OCI-LY3 (cell line): ENCODE data around the gene NDUFS6.

Experiments
- H2AFZ ChIP-seq: fragments of 200-600, 300-600 bp; shearing (Covaris generic); 2 replicates; pipeline ENCODE4 v1.6.0; 2014; ENCODE audit warnings: antibody characterized with exemption, low read depth, low read length
- H3K27ac ChIP-seq: fragments of 200-600, 300-600 bp; sonication (generic); 2 replicates; pipeline ENCODE4 v1.5.1; 2014; ENCODE audit warnings: mild to moderate bottlenecking, low read length, moderate library complexity, mixed read lengths
- H3K27me3 ChIP-seq: fragments of 200-600, 300-600 bp; sonication (generic); 2 replicates; pipeline ENCODE4 v1.6.1; 2014; ENCODE audit warnings: low read depth, low read length, mixed read lengths
- H3K36me3 ChIP-seq: fragments of 200-600, 300-600 bp; sonication (generic); replicated peaks from 2 replicates; pipeline ENCODE3; 2014; ENCODE audit warnings: low read depth, low read length, mixed read lengths
- H3K4me1 ChIP-seq: fragments of 300-600, 200-600 bp; sonication (generic); 2 replicates; pipeline ENCODE4 v1.6.1; 2014; ENCODE audit warnings: low read length, mixed read lengths
- H3K4me2 ChIP-seq: fragments of 200-600, 300-600 bp; sonication (generic); 2 replicates; pipeline ENCODE4 v1.6.1; 2014; ENCODE audit warnings: low read length, mixed read lengths
- H3K4me3 ChIP-seq: fragments of 300-600, 200-600 bp; sonication (generic); 2 replicates; pipeline ENCODE4 v1.5.1; 2014; ENCODE audit warnings: antibody characterized with exemption, mild to moderate bottlenecking, low read length, moderate library complexity
- H3K79me2 ChIP-seq: fragments of 300-600, 200-600 bp; shearing (Covaris generic); 2 replicates; pipeline ENCODE4 v1.6.1; 2014; ENCODE audit warnings: mild to moderate bottlenecking, low read length, mixed read lengths
- H3K9ac ChIP-seq: fragments of 300-600, 200-600 bp; shearing (Covaris generic); 2 replicates; pipeline ENCODE4 v1.6.0; 2014; ENCODE audit warnings: mild to moderate bottlenecking, low read length, moderate library complexity
- H3K9me3 ChIP-seq: fragments of 200-600, 300-600 bp; shearing (Covaris generic); 2 replicates; pipeline ENCODE4 v1.6.1; 2014; ENCODE audit warnings: low read length, mixed read lengths; ENCODE audit not compliant: insufficient read depth
- H4K20me1 ChIP-seq: fragments of 200-600, 300-600 bp; sonication (generic); 2 replicates; pipeline ENCODE4 v1.6.1; 2016; ENCODE audit warnings: low read length, mixed read lengths; ENCODE audit not compliant: insufficient read depth
- EZH2phosphoT487 ChIP-seq: fragments of 200-600 bp; shearing (Covaris generic); IDR thresholded peaks from 2 replicates; pipeline ENCODE4 v1.6.1; 2018; ENCODE audit warnings: antibody characterized with exemption, mixed run types, low read depth
- TF ChIP-seq, protein P1 (sequence below): fragments of 200-600, 300-600 bp; sonication (generic); IDR thresholded peaks from 2 replicates; pipeline ENCODE4 v1.5.1; 2014; ENCODE audit warnings: antibody characterized with exemption, low read length, low read depth

The NDUFS6 gene

DNA sequence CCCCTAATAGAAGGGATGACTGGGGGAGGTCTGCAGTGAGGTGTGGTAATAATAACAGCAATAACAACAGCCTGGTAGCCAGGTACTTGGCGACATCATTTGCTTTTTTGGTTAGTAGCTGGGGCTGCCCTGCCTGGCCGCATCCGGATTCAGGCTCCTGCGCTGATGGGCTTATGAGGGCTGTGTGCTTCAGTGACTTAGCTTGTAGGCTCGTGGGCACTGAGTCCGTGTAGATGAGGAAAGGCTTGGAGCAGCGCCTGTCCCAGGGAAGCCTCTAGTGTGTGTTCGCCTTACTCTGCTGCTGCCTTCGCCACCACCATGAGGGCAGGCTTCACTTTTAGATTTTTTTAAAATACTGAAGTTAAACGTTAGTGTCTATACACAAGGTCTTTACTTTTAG lies 4.5 kb downstream of the NDUFS6 start:
- H3K4me2 ChIP-seq, result no peak overlapping the region
- 0 out of 2 replicates have a peak, but pooled peaks cover 3% of the 10 kb centered on the region for H3K4me1 ChIP-seq
- no peaks in the 10 kb centered on the region for H3K27me3 ChIP-seq
- H3K4me3 ChIP-seq, result no peak overlapping the region
- H2AFZ ChIP-seq, result no peak overlapping the region
- TF ChIP-seq, protein P1, sequence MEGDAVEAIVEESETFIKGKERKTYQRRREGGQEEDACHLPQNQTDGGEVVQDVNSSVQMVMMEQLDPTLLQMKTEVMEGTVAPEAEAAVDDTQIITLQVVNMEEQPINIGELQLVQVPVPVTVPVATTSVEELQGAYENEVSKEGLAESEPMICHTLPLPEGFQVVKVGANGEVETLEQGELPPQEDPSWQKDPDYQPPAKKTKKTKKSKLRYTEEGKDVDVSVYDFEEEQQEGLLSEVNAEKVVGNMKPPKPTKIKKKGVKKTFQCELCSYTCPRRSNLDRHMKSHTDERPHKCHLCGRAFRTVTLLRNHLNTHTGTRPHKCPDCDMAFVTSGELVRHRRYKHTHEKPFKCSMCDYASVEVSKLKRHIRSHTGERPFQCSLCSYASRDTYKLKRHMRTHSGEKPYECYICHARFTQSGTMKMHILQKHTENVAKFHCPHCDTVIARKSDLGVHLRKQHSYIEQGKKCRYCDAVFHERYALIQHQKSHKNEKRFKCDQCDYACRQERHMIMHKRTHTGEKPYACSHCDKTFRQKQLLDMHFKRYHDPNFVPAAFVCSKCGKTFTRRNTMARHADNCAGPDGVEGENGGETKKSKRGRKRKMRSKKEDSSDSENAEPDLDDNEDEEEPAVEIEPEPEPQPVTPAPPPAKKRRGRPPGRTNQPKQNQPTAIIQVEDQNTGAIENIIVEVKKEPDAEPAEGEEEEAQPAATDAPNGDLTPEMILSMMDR, result no peak
- no peak for TF ChIP-seq EZH2phosphoT487
- H3K27ac ChIP-seq, result no peak overlapping the region
- H3K79me2 ChIP-seq, result peaks cover 88% of the 10 kb centered on the region
- no peaks in the 10 kb centered on the region for H3K9me3 ChIP-seq
- H3K9ac ChIP-seq, result no peak overlapping the region
- no peaks in the 10 kb centered on the region for H4K20me1 ChIP-seq
- H3K36me3 ChIP-seq, result peaks cover 14% of the 10 kb centered on the region

DNA sequence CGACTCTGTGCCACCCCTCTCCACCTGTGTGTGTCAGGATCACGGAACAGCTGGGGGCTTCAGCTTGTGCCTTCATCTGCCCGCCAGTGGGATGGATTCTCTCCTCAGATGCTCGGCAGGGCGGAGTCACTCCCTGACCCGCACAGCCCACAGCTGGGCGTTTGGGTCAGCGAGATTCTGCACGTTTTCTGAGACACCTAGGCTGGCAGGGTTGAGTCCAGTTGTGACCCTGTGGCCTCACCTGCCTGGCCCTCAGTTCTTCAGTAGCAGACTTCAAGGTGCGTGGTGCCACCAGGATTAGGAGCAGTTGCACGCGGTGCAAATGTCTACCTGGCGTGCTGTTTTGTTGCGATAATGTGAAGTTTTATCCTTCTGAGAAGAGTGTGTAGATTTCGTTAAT lies 5.0 kb downstream of the NDUFS6 start:
- Histone ChIP-seq H3K27ac (no peak overlapping the region), H3K4me2 (no peak overlapping the region), H3K36me3 (peaks cover 14% of the 10 kb centered on the region), H3K9ac (no peak overlapping the region), H3K4me3 (no peak overlapping the region), H3K4me1 (0 out of 2 replicates have a peak, but pooled peaks cover 3% of the 10 kb centered on the region), H3K79me2 (peaks cover 86% of the 10 kb centered on the region), H4K20me1 (no peaks in the 10 kb centered on the region), H3K27me3 (no peaks in the 10 kb centered on the region), H3K9me3 (no peaks in the 10 kb centered on the region), H2AFZ (no peak overlapping the region)
- TF ChIP-seq, protein P1, result no peak
- TF ChIP-seq EZH2phosphoT487, result no peak

DNA sequence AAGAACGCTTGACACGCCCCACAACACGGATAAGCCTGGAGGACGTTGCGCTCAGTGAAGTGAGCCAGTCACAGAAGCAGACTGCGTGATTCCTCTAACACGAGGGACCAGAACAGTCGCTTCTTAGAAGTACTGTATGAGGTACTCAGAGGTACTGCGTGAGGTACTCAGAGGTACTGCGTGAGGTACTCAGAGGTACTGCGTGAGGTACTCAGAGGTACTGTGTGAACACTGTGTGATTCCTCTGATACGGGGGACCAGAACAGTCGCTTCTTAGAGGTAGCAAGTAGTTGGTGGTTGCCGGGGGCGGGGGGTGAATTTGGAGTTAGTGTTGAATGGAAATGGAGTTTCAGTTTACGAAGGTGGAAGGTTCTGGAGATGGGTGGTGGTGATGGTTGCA lies 5.8 kb downstream of the NDUFS6 start:
- H3K9me3 ChIP-seq, result no peaks in the 10 kb centered on the region
- H3K4me1 ChIP-seq, result 0 out of 2 replicates have a peak, but pooled peaks cover 2% of the 10 kb centered on the region
- H3K4me3 ChIP-seq, result no peak overlapping the region
- no peaks in the 10 kb centered on the region for H3K27me3 ChIP-seq
- TF ChIP-seq, protein P1, result no peak
- no peak for TF ChIP-seq EZH2phosphoT487
- H4K20me1 ChIP-seq, result no peaks in the 10 kb centered on the region
- no peak overlapping the region for H3K4me2 ChIP-seq
- peaks cover 19% of the 10 kb centered on the region for H3K36me3 ChIP-seq
- H3K79me2 ChIP-seq, result peaks cover 78% of the 10 kb centered on the region
- H3K27ac ChIP-seq, result no peak overlapping the region
- no peak overlapping the region for H2AFZ ChIP-seq
- H3K9ac ChIP-seq, result no peak overlapping the region

DNA sequence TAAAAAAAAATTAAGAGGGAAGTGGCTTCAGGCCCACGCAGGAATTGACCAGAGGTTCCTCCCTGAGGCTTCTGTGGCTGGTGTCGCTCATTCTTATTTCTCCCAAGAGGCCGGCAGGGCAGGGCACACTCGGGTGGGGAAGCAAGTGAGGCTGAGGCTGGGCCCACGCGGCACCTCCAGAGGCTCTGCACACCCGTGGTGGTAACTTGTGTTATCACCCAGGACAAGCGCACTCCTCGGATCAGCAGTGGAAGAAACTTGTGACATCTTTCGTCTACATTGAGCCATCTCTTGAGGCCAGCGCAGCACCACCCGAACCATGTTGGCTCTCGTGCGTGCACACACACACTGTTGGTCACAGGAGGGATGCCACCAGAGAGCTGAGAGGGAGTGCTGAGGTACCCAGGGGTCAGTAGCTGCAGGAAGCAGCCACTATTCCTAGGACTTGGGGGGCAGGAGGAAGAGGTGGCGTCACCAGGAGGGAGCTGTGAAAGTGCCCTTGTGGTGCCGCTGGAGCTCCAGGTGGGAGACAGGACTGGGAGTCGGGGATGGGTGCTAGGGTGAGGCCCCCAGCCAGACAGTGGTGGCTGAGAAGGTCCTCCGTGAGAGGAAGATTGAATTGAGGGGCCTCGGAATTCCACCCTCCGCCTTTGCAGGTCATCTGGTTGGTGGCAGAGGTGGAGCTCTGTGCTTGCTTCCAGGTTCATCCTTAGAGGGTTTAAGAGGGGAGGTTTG lies 6.4 kb downstream of the NDUFS6 start:
- Histone ChIP-seq H3K4me1 (no peaks in the 10 kb centered on the region), H3K27ac (no peak overlapping the region), H3K36me3 (peaks cover 19% of the 10 kb centered on the region), H3K27me3 (no peaks in the 10 kb centered on the region), H3K4me3 (no peak overlapping the region), H3K9ac (no peak overlapping the region), H2AFZ (no peak overlapping the region), H4K20me1 (no peaks in the 10 kb centered on the region), H3K4me2 (no peak overlapping the region), H3K9me3 (no peaks in the 10 kb centered on the region), H3K79me2 (peaks cover 72% of the 10 kb centered on the region)
- TF ChIP-seq, protein P1, result no peak
- TF ChIP-seq EZH2phosphoT487, result no peak
